HEK293 (cell line): ENCODE measurements around the gene KLC1.

Experiments used
- CTCF ChIA-PET: fragments of 350-600 bp; formaldehyde crosslinking; extraction: SDS; loops from one replicate; lab custom pipeline; 2021; ENCODE audit warnings: antibody characterized with exemption; lab: Yijun Ruan, JAX
- POLR2A ChIA-PET: fragments of 300-600 bp; formaldehyde crosslinking; extraction: SDS; loops from one replicate; lab custom pipeline; 2020; ENCODE audit warnings: antibody characterized with exemption, inconsistent platforms; lab: Yijun Ruan, JAX
- H3K27ac ChIP-seq: fragments of 200-500 bp; sonication (Bioruptor generic); 2 replicates; pipeline ENCODE4 v1.5.1; 2014; ENCODE audit warnings: low read depth, low read length, control low read depth, inconsistent platforms; ENCODE audit errors: extremely low read depth
- H3K36me3 ChIP-seq, 2 experiments: fragments of 200-500 bp in 1 of 2; sonication (Bioruptor generic) in 1 of 2; 1 replicate in 1 of 2; 2 replicates in 1 of 2; pipeline ENCODE4 v1.5.1; 2014 to 2017; ENCODE audit warnings: inconsistent platforms in 2 of 2, low read length in 2 of 2; ENCODE audit not compliant: control insufficient read depth in 2 of 2, insufficient read depth in 1 of 2
- H3K4me1 ChIP-seq: fragments of 200-500 bp; sonication (Bioruptor generic); 2 replicates; pipeline ENCODE4 v1.5.1; 2014; ENCODE audit warnings: mild to moderate bottlenecking, low read length, inconsistent platforms; ENCODE audit not compliant: control insufficient read depth, insufficient read depth
- H3K4me3 ChIP-seq: 2 replicates; pipeline ENCODE4 v1.5.1; 2011; ENCODE audit warnings: low read depth, mild to moderate bottlenecking, control low read depth, low read length, moderate library complexity
- H3K9me3 ChIP-seq: fragments of 200-500 bp; sonication (Bioruptor generic); 2 replicates; pipeline ENCODE4 v1.5.1; 2014; ENCODE audit warnings: low read depth, low read length, inconsistent platforms; ENCODE audit not compliant: control insufficient read depth, insufficient read depth
- HOXA7 ChIP-seq: sonication (generic); formaldehyde crosslinking; IDR thresholded peaks from 2 replicates; pipeline ENCODE4 v1.8.1; 2022; ENCODE audit warnings: missing genetic modification reagents, borderline replicate concordance
- ZFHX2 ChIP-seq: fragments of 450-650 bp; formaldehyde crosslinking; conservative IDR thresholded peaks from 2 replicates; pipeline ENCODE4 v1.5.1; 2016; ENCODE audit warnings: missing biosample characterization, missing genetic modification characterization
- ZNF155 ChIP-seq: fragments of 450-650 bp; formaldehyde crosslinking; IDR thresholded peaks from 2 replicates; pipeline ENCODE4 v1.5.1; 2016; ENCODE audit warnings: missing biosample characterization, missing genetic modification characterization
- ZNF211 ChIP-seq: fragments of 450-650 bp; formaldehyde crosslinking; IDR thresholded peaks from 2 replicates; pipeline ENCODE4 v1.5.1; 2016; ENCODE audit warnings: low read depth, missing biosample characterization, missing genetic modification characterization
- ZNF350 ChIP-seq: fragments of 450-650 bp; formaldehyde crosslinking; IDR thresholded peaks from 2 replicates; pipeline ENCODE4 v1.5.0; 2017; ENCODE audit warnings: missing biosample characterization, mild to moderate bottlenecking, missing genetic modification characterization
- ZNF514 ChIP-seq: fragments of 450-650 bp; formaldehyde crosslinking; IDR thresholded peaks from 2 replicates; pipeline ENCODE4 v1.5.1; 2016; ENCODE audit warnings: missing biosample characterization, missing genetic modification characterization
- ZNF529 ChIP-seq: fragments of 450-650 bp; formaldehyde crosslinking; IDR thresholded peaks from 2 replicates; pipeline ENCODE4 v1.5.1; 2017; ENCODE audit warnings: missing genetic modification characterization, missing biosample characterization; ENCODE audit not compliant: insufficient replicate concordance
- ZNF558 ChIP-seq: fragments of 450-650 bp; formaldehyde crosslinking; IDR thresholded peaks from 2 replicates; pipeline ENCODE4 v1.5.1; 2016; ENCODE audit warnings: missing biosample characterization, missing genetic modification characterization
- ZNF610 ChIP-seq: fragments of 450-650 bp; formaldehyde crosslinking; IDR thresholded peaks from 2 replicates; pipeline ENCODE4 v1.5.1; 2016; ENCODE audit warnings: missing biosample characterization, missing genetic modification characterization, borderline replicate concordance
- ZNF785 ChIP-seq: fragments of 450-650 bp; formaldehyde crosslinking; IDR thresholded peaks from 2 replicates; pipeline ENCODE4 v1.5.1; 2016; ENCODE audit warnings: missing biosample characterization, missing genetic modification characterization
- TF ChIP-seq, protein P1 (sequence below): fragments of 450-650 bp; formaldehyde crosslinking; optimal IDR thresholded peaks from 2 replicates; pipeline ENCODE3; 2016; ENCODE audit warnings: missing biosample characterization, mild to moderate bottlenecking, missing genetic modification characterization
- TF ChIP-seq, protein P2 (sequence below): fragments of 450-650 bp; formaldehyde crosslinking; IDR thresholded peaks from 2 replicates; pipeline ENCODE4 v1.5.1; 2016; ENCODE audit warnings: missing biosample characterization, missing genetic modification characterization
- TF ChIP-seq, protein P3 (sequence below): fragments of 450-650 bp; IDR thresholded peaks from 2 replicates; pipeline ENCODE4 v1.5.1; 2018; ENCODE audit warnings: missing biosample characterization, missing genetic modification characterization

Gene KLC1

DNA sequence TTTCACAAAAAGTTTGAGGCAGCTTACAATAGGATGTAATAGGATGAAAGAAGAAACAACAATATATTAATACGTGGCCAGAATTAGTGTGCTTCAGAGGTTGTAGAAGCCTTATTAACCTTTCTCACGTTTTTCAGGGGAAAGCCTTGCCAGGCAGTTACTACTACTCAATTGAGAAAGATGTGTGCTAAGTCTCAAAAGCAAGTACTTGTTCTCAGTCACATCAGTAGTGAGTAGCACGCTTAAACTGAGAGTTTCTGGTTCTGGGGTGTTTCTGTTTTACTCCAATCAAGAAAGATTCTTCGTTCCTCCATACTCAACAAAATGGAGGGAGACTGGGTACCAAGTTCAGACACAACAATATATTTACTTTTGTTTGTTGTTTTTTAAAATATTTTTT is 38.7 kb downstream of the KLC1 start:
- Histone ChIP-seq H3K36me3 (peaks cover 67 to 77% of the 10 kb centered on the region in 2 experiments), H3K27ac (no peak overlapping the region), H3K9me3 (no peaks in the 10 kb centered on the region), H3K4me1 (no peaks in the 10 kb centered on the region), H3K4me3 (no peak overlapping the region)
- no peak for TF ChIP-seq ZNF529 (tag by site-specific recombination)
- TF ChIP-seq, protein P1, sequence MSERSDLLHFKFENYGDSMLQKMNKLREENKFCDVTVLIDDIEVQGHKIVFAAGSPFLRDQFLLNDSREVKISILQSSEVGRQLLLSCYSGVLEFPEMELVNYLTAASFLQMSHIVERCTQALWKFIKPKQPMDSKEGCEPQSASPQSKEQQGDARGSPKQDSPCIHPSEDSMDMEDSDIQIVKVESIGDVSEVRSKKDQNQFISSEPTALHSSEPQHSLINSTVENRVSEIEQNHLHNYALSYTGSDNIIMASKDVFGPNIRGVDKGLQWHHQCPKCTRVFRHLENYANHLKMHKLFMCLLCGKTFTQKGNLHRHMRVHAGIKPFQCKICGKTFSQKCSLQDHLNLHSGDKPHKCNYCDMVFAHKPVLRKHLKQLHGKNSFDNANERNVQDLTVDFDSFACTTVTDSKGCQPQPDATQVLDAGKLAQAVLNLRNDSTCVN = no peak
- ChIA-PET POLR2A (no interaction called here), CTCF (interaction anchor here (0.7 kb wide), 1 partner anchor 97 kb away, joined by 3 read pairs; no protein-coding TSS in a partner anchor)

DNA sequence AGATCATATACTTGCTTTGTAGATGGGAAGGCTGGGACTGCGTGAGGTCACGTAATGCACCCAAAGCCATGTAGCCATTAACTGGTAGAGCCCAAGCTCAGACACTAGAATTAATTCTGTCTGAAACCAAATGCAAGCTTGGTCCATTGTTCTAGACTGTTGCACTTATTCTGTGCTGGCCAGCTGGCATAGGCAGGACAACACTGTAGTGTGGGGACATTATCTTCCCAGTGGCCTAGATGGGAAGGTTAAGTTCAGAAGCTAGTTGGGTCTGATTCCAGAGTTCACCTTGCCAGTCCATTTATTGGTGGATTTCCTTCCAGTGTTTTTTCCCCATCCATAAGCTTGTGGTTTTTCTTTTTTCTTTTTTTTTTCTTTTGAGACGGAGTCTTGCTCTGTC is 39.1 kb downstream of the KLC1 start:
- TF ChIP-seq, protein P2, sequence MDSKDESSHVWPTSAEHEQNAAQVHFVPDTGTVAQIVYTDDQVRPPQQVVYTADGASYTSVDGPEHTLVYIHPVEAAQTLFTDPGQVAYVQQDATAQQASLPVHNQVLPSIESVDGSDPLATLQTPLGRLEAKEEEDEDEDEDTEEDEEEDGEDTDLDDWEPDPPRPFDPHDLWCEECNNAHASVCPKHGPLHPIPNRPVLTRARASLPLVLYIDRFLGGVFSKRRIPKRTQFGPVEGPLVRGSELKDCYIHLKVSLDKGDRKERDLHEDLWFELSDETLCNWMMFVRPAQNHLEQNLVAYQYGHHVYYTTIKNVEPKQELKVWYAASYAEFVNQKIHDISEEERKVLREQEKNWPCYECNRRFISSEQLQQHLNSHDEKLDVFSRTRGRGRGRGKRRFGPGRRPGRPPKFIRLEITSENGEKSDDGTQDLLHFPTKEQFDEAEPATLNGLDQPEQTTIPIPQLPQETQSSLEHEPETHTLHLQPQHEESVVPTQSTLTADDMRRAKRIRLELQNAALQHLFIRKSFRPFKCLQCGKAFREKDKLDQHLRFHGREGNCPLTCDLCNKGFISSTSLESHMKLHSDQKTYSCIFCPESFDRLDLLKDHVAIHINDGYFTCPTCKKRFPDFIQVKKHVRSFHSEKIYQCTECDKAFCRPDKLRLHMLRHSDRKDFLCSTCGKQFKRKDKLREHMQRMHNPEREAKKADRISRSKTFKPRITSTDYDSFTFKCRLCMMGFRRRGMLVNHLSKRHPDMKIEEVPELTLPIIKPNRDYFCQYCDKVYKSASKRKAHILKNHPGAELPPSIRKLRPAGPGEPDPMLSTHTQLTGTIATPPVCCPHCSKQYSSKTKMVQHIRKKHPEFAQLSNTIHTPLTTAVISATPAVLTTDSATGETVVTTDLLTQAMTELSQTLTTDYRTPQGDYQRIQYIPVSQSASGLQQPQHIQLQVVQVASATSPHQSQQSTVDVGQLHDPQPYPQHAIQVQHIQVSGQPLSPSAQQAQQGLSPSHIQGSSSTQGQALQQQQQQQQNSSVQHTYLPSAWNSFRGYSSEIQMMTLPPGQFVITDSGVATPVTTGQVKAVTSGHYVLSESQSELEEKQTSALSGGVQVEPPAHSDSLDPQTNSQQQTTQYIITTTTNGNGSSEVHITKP (tag by site-specific recombination) = 0 out of 2 replicates have a peak, but pooled peaks have one; percentile 27
- TF ChIP-seq ZNF514 = no peak
- TF ChIP-seq, all 188 proteins: peak for 1

DNA sequence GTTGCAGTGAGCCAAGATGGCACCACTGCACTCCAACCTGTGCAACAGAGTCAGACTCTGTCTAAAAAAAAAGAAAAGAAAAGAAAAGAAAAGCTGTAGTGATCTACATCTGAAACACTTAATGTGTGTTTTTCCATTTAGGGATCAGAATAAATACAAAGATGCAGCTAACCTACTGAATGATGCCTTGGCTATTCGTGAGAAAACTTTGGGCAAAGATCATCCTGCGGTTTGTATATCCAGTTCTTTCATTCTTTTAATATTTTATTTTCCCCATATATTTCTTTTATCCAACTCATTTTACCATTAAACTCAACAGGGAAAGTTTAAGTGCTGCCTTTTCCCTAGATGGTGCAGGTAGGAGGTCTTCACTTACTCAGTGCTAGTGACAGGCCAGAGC is 40.4 kb downstream of the KLC1 start:
- Histone ChIP-seq H3K4me3 (no peak overlapping the region), H3K36me3 (peaks cover 65 to 79% of the 10 kb centered on the region in 2 experiments)
- peak; percentile 92 for TF ChIP-seq ZNF558 (tag by site-specific recombination)
- TF ChIP-seq, protein P3, sequence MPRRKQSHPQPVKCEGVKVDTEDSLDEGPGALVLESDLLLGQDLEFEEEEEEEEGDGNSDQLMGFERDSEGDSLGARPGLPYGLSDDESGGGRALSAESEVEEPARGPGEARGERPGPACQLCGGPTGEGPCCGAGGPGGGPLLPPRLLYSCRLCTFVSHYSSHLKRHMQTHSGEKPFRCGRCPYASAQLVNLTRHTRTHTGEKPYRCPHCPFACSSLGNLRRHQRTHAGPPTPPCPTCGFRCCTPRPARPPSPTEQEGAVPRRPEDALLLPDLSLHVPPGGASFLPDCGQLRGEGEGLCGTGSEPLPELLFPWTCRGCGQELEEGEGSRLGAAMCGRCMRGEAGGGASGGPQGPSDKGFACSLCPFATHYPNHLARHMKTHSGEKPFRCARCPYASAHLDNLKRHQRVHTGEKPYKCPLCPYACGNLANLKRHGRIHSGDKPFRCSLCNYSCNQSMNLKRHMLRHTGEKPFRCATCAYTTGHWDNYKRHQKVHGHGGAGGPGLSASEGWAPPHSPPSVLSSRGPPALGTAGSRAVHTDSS (tag by site-specific recombination) = no peak
- TF ChIP-seq, all 188 proteins: peak for 1
- POLR2A ChIA-PET = no interaction called here
- Histone ChIP-seq H3K27ac (no peak overlapping the region), H3K4me1 (no peaks in the 10 kb centered on the region), H3K9me3 (no peaks in the 10 kb centered on the region)
- CTCF ChIA-PET = interaction anchor here (1.1 kb wide), 1 partner anchor 11 kb away, joined by 3 read pairs; no protein-coding TSS in a partner anchor

More for the DNA sequence above, 39.1 kb downstream of the KLC1 start:
- H3K36me3 ChIP-seq = peaks cover 65 to 79% of the 10 kb centered on the region in 2 experiments
- H3K27ac ChIP-seq = no peak overlapping the region
- H3K4me3 ChIP-seq = no peak overlapping the region
- H3K9me3 ChIP-seq = no peaks in the 10 kb centered on the region
- H3K4me1 ChIP-seq = no peaks in the 10 kb centered on the region
- ChIA-PET POLR2A (no interaction called here), CTCF (no interaction called here)

DNA sequence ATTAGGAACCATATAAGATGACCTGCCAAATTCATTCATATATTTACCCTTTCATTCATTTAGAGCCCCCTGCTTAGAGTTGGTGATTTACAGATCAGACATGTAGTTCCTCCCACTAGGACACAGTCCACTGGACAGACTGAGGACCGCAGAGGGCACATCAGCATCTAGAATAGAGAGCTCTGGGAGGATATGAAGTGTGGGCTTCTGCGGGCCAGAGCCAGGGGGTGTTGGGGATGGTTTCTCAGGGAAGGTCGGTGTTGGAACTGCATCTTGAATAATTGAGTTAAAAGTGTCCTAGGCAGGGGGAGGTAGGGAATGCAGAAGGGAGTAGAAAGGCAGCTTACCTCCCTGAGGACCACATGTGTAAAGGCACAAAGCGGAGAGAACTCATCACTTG is 42.9 kb downstream of the KLC1 start:
- CTCF ChIA-PET = no interaction called here
- Histone ChIP-seq H3K4me1 (no peaks in the 10 kb centered on the region), H3K4me3 (no peak overlapping the region), H3K9me3 (no peaks in the 10 kb centered on the region), H3K27ac (no peak overlapping the region), H3K36me3 (peaks cover 72 to 90% of the 10 kb centered on the region in 2 experiments)
- POLR2A ChIA-PET = no interaction called here
- TF ChIP-seq HOXA7 (CRISPR knock-in tag) (no peak), ZNF350 (tag by site-specific recombination) (no peak), ZNF610 (tag by site-specific recombination) (no peak), ZNF155 (no peak), ZNF211 (tag by site-specific recombination) (no peak), ZNF785 (tag by site-specific recombination) (no peak), ZFHX2 (tag by site-specific recombination) (no peak)
- TF ChIP-seq, protein P2 (tag by site-specific recombination) = no peak
